ENCODE data around the gene ELAVL2. TPM values are rescaled to one million over a fixed set of nuclear protein-coding genes. Genes with fewer than 3 reads are reported as not detected.

The ELAVL2 gene
- polyA plus RNA-seq, 1 donor = 1.2 TPM

DNA sequence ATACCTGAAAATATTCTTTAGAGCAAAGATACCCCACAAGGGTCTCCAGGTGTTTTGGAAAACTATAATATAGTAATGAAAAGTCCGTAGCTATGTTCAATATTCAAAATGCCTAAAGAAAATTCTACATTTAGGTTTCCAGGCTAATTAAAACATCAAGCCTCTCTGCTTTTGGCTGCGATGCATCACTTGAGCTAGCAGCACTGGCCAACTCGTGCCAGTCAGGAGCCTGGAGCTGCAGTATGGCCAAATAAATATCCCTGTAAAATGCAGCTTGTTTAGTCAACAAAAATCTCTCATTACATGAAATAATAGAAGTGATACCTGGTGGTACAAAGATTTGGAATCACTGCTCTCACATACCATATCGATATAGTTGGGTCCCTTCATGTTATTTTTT is 181.1 kb downstream of the ELAVL2 start:
- no peaks in the 10 kb centered on the region for H3K9me3 ChIP-seq (ENCODE audit: control insufficient read depth, low read depth, low read length)

DNA sequence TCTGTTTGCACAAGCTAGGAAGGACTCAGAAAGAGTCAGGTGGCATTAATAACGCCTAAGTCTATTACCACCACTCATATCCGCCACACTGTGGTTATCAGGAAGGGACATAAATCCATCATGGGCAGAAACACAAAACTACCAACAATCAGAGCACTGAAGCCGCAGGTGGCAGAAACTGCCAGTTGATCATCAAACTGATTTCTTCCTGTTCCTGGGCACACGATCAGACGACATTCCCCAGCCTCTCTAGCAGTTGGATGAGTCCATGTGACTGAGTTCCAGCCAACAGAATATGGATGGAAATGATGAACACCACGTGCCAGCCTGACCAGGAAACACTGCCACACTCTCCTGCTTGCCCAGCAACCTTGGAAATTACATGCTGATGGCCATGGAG is 181.7 kb downstream of the ELAVL2 start:
- Histone ChIP-seq H3K4me3 (ENCODE audit: low read length) (no peak overlapping the region), H3K4me1 (ENCODE audit: control insufficient read depth, insufficient read depth, low read length) (no peaks in the 10 kb centered on the region), H3K27ac (ENCODE audit: low read length) (no peak overlapping the region), H3K36me3 (ENCODE audit: control insufficient read depth, insufficient read depth, low read length) (no peaks in the 10 kb centered on the region), H3K27me3 (ENCODE audit: control insufficient read depth, insufficient read depth, low read length) (no peaks in the 10 kb centered on the region), H3K9me3 (ENCODE audit: control insufficient read depth, low read depth, low read length) (no peaks in the 10 kb centered on the region)
- no CpG with 5 or more reads among the region's 6 CpGs for WGBS (ENCODE audit: insufficient coverage, low lambda C conversion rate)
- DNase-seq = no peak

More for the DNA sequence above, 181.1 kb downstream of the ELAVL2 start:
- no peak for DNase-seq
- H3K27ac ChIP-seq (ENCODE audit: low read length) = no peak overlapping the region
- no peaks in the 10 kb centered on the region for H3K4me1 ChIP-seq (ENCODE audit: control insufficient read depth, insufficient read depth, low read length)
- 92% methylated on average over 2 of the region's 4 CpGs for WGBS (ENCODE audit: insufficient coverage, low lambda C conversion rate)
- no peak overlapping the region for H3K4me3 ChIP-seq (ENCODE audit: low read length)
- no peaks in the 10 kb centered on the region for H3K27me3 ChIP-seq (ENCODE audit: control insufficient read depth, insufficient read depth, low read length)
- no peaks in the 10 kb centered on the region for H3K36me3 ChIP-seq (ENCODE audit: control insufficient read depth, insufficient read depth, low read length)

DNA sequence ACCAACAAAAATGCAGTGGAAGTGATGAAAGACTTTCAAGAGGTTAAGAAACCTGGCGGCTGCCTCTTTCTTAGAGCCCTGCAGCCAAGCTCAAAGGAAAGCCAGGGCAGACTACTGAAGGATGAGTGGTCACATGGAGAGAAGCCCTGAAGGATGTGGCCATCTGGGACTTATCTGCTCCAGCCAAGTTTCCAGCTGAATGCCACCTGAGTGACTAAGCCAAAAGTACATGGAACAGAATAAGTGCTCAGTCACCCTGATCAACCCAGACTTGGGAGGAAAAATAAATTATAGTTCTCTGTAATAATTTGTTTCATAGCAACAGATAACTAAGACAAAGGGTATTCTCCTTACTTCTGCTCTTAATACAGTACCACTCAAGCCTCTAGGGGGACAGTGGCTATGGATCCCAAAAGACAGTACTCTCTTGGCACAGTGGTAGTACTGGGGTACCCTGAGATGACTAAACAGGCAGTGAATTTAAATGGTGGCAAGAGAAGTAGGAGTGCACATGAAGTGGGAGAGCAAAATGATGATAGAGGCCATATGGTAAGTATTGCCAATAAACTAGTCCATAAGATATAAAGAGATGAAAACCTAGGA is 182.3 kb downstream of the ELAVL2 start:
- H3K4me3 ChIP-seq (ENCODE audit: low read length) = no peak overlapping the region
- H3K9me3 ChIP-seq (ENCODE audit: control insufficient read depth, low read depth, low read length) = no peaks in the 10 kb centered on the region
- H3K27ac ChIP-seq (ENCODE audit: low read length) = no peak overlapping the region
- WGBS (ENCODE audit: insufficient coverage, low lambda C conversion rate) = no CpG with 5 or more reads among the region's 1 CpG
- H3K27me3 ChIP-seq (ENCODE audit: control insufficient read depth, insufficient read depth, low read length) = no peaks in the 10 kb centered on the region
- no peak for DNase-seq
- no peaks in the 10 kb centered on the region for H3K36me3 ChIP-seq (ENCODE audit: control insufficient read depth, insufficient read depth, low read length)
- no peaks in the 10 kb centered on the region for H3K4me1 ChIP-seq (ENCODE audit: control insufficient read depth, insufficient read depth, low read length)

Measured in large intestine (tissue), 3 donors.